IMR-90 (cell line): Measurements from ENCODE around the gene TIAM2. TPM values are rescaled to one million over a fixed set of nuclear protein-coding genes. Genes with fewer than 3 reads are reported as not detected.

ENCODE experiments used
- ATAC-seq: fragments of 200-7000 bp; cut with Tn5 transposase; 2 replicates; pipeline ENCODE4 v1.9.1; 2020; ENCODE audit warnings: low read depth, mild to moderate bottlenecking, moderate library complexity
- BruUV-seq: library from RNA; stranded (reverse); fragments of 400-500 nt; replicated peaks from 2 replicates; lab custom pipeline; 2021; lab: Mats Ljungman, UMichigan
- CTCF ChIA-PET: fragments of 300-600 bp; formaldehyde crosslinking; extraction: SDS; loops from one replicate; lab custom pipeline; 2021; ENCODE audit warnings: antibody characterized with exemption; lab: Yijun Ruan, JAX
- POLR2A ChIA-PET: fragments of 300-600 bp; sonication (Branson Sonifier 250); formaldehyde crosslinking; loops from one replicate; lab custom pipeline; 2022; ENCODE audit warnings: antibody characterized with exemption; ENCODE audit not compliant: unreplicated experiment; lab: Charles Lee
- DNase-seq: peaks from one replicate; pipeline ENCODE4 v3.0.0; 2013
- H2AFZ ChIP-seq: replicated peaks from 2 replicates; pipeline ENCODE3; 2013; ENCODE audit warnings: low read length, mild to moderate bottlenecking; ENCODE audit not compliant: poor library complexity
- H2AK5ac ChIP-seq: 2 replicates; pipeline ENCODE4 v1.6.1; 2013; ENCODE audit warnings: low read depth, low read length, inconsistent platforms
- H2AK9ac ChIP-seq: replicated peaks from 2 replicates; pipeline ENCODE3; 2013; ENCODE audit warnings: mild to moderate bottlenecking, low read depth, low read length, moderate library complexity; ENCODE audit not compliant: poor library complexity
- H2BK120ac ChIP-seq: 2 replicates; pipeline ENCODE4 v1.6.1; 2013; ENCODE audit warnings: low read depth, low read length, inconsistent platforms
- H2BK15ac ChIP-seq: 3 replicates; pipeline ENCODE4 v1.6.1; 2013; ENCODE audit warnings: low read depth, low read length, inconsistent platforms
- H2BK20ac ChIP-seq: 2 replicates; pipeline ENCODE4 v1.6.1; 2013; ENCODE audit warnings: low read depth, mild to moderate bottlenecking, inconsistent platforms, low read length, moderate library complexity
- H2BK5ac ChIP-seq: 2 replicates; pipeline ENCODE4 v1.6.1; 2013; ENCODE audit warnings: mild to moderate bottlenecking, low read depth, low read length, inconsistent platforms; ENCODE audit not compliant: poor library complexity, severe bottlenecking
- H3K14ac ChIP-seq: replicated peaks from 2 replicates; pipeline ENCODE4 v1.6.1; 2013; ENCODE audit warnings: low read depth, low read length, inconsistent platforms
- H3K18ac ChIP-seq: 2 replicates; pipeline ENCODE4 v1.6.1; 2013; ENCODE audit warnings: low read depth, low read length, control low read depth
- H3K23ac ChIP-seq: 2 replicates; pipeline ENCODE4 v1.6.1; 2013; ENCODE audit warnings: low read depth, low read length, inconsistent platforms
- H3K27ac ChIP-seq: 2 replicates; pipeline ENCODE4 v1.5.1; 2013; ENCODE audit warnings: mild to moderate bottlenecking, control low read depth, low read length; ENCODE audit not compliant: insufficient read depth
- H3K27me3 ChIP-seq: 2 replicates; pipeline ENCODE4 v1.6.1; 2013; ENCODE audit warnings: low read length; ENCODE audit not compliant: control insufficient read depth, insufficient read depth
- H3K36me3 ChIP-seq: 2 replicates; pipeline ENCODE4 v1.6.1; 2013; ENCODE audit warnings: low read length, mixed read lengths; ENCODE audit not compliant: control insufficient read depth, insufficient read depth
- H3K4ac ChIP-seq: 2 replicates; pipeline ENCODE4 v1.6.1; 2013; ENCODE audit warnings: low read depth, low read length, inconsistent platforms
- H3K4me1 ChIP-seq: 2 replicates; pipeline ENCODE4 v1.6.1; 2013; ENCODE audit warnings: low read length, mixed read lengths; ENCODE audit not compliant: control insufficient read depth, insufficient read depth
- H3K4me2 ChIP-seq: 2 replicates; pipeline ENCODE4 v1.6.1; 2013; ENCODE audit warnings: low read depth, mild to moderate bottlenecking, control low read depth, low read length, moderate library complexity
- H3K4me3 ChIP-seq: 2 replicates; pipeline ENCODE4 v1.5.1; 2013; ENCODE audit warnings: low read depth, mild to moderate bottlenecking, control low read depth, low read length, moderate library complexity; ENCODE audit not compliant: insufficient read depth
- H3K56ac ChIP-seq: 2 replicates; pipeline ENCODE4 v1.6.1; 2013; ENCODE audit warnings: low read length, inconsistent platforms; ENCODE audit not compliant: insufficient read depth; ENCODE audit errors: extremely low read depth
- H3K79me1 ChIP-seq, 2 experiments: 2 replicates each; pipeline ENCODE4 v1.6.1; 2013; ENCODE audit warnings: low read length in 2 of 2, inconsistent platforms in 1 of 2, low read depth in 1 of 2
- H3K9ac ChIP-seq: 2 replicates; pipeline ENCODE4 v1.6.1; 2013; ENCODE audit warnings: low read depth, low read length, control low read depth
- H3K9me1 ChIP-seq: 2 replicates; pipeline ENCODE4 v1.6.1; 2013; ENCODE audit warnings: low read length, inconsistent platforms; ENCODE audit not compliant: insufficient read depth
- H3K9me3 ChIP-seq: 2 replicates; pipeline ENCODE4 v1.6.1; 2013; ENCODE audit warnings: low read length; ENCODE audit not compliant: control insufficient read depth, insufficient read depth
- H4K20me1 ChIP-seq: 2 replicates; pipeline ENCODE4 v1.6.1; 2013; ENCODE audit warnings: low read length, inconsistent platforms; ENCODE audit not compliant: insufficient read depth
- H4K5ac ChIP-seq: 2 replicates; pipeline ENCODE4 v1.6.1; 2013; ENCODE audit warnings: mild to moderate bottlenecking, low read depth, low read length, control low read depth
- H4K8ac ChIP-seq, 2 experiments: 2 replicates each; pipeline ENCODE4 v1.6.1; 2013; ENCODE audit warnings: low read depth in 2 of 2, low read length in 2 of 2, control low read depth in 1 of 2, inconsistent platforms in 1 of 2
- H4K91ac ChIP-seq: 2 replicates; pipeline ENCODE4 v1.6.1; 2013; ENCODE audit warnings: low read depth, low read length, inconsistent platforms; ENCODE audit not compliant: insufficient read depth
- CEBPB ChIP-seq: IDR thresholded peaks from 2 replicates; pipeline ENCODE4 v1.6.1; 2012; ENCODE audit warnings: low read depth, low read length, improper control_type of control experiment
- CHD1 ChIP-seq: IDR thresholded peaks from 2 replicates; pipeline ENCODE4 v1.6.1; 2012; ENCODE audit warnings: low read depth, low read length, improper control_type of control experiment
- CTCF ChIP-seq: conservative IDR thresholded peaks from 2 replicates; pipeline ENCODE4 v1.5.1; 2012; ENCODE audit warnings: mild to moderate bottlenecking, low read depth, low read length, improper control_type of control experiment
- MAFK ChIP-seq: IDR thresholded peaks from 2 replicates; pipeline ENCODE4 v1.6.1; 2012; ENCODE audit warnings: low read depth, low read length, improper control_type of control experiment
- MAZ ChIP-seq: IDR thresholded peaks from 2 replicates; pipeline ENCODE4 v1.6.1; 2012; ENCODE audit warnings: low read depth, mild to moderate bottlenecking, low read length, improper control_type of control experiment, moderate library complexity, borderline replicate concordance
- NFE2L2 ChIP-seq: fragments of 150-350 bp; IDR thresholded peaks from 2 replicates; pipeline ENCODE4 v1.6.1; 2016; ENCODE audit warnings: low read depth, mild to moderate bottlenecking, low read length
- SMC3 ChIP-seq: fragments of 150-350 bp; IDR thresholded peaks from 2 replicates; pipeline ENCODE4 v1.6.1; 2016; ENCODE audit warnings: low read depth, mild to moderate bottlenecking, antibody characterized with exemption, low read length, moderate library complexity
- USF2 ChIP-seq: fragments of 150-350 bp; IDR thresholded peaks from 2 replicates; pipeline ENCODE4 v1.6.1; 2017; ENCODE audit warnings: mild to moderate bottlenecking, antibody characterized with exemption, low read length, low read depth
- WGBS, 2 experiments: methylation state at CpG; one replicate each; pipeline versions ENCODE4 v1.1.5 to v1.1.7; 2013; ENCODE audit warnings: missing lambda C conversion rate in 2 of 2; ENCODE audit not compliant: insufficient read length in 1 of 2; ENCODE audit errors: extremely low coverage in 2 of 2; 5-methylcytosine and 5-hydroxymethylcytosine counted together
- dilution Hi-C: fragments of 300-500 bp; cut with HindIII; formaldehyde crosslinking; loops from one replicate; pipeline ENCODE4 v1.14.3; 2018; ENCODE audit warnings: low sequenced_read_pairs; ENCODE audit not compliant: unreplicated experiment
- in situ Hi-C: fragments of 300-500 bp; cut with MboI; formaldehyde crosslinking; loops from 3 replicates; pipeline ENCODE4 v1.14.3; 2019; ENCODE audit warnings: low sequenced_read_pairs, inconsistent platforms, mixed read lengths
- intact Hi-C: fragments of 100-400 bp; cut with micrococcal nuclease; formaldehyde crosslinking; loops from 2 replicates; pipeline ENCODE4 v1.10.0; 2022
- polyA plus RNA-seq, 3 experiments: library from polyadenylated mRNA; depleted of rRNA; stranded (reverse); fragments of >200 nt; gene quantifications; 2 replicates each; pipeline ENCODE4 v1.2.3, GENCODE V29; 2012; ENCODE audit warnings: low replicate concordance in 1 of 3
- total RNA-seq: library from RNA; depleted of rRNA; stranded (reverse); fragments of >200 nt; gene quantifications from 2 replicates; pipeline ENCODE4 v1.2.3, GENCODE V29; 2012
- TF ChIP-seq, protein P1 (sequence below): fragments of 150-350 bp; IDR thresholded peaks from 2 replicates; pipeline ENCODE4 v1.6.1; 2016; ENCODE audit warnings: low read depth, mild to moderate bottlenecking, low read length, moderate library complexity, borderline replicate concordance

Gene TIAM2
- total and polyA plus RNA-seq, 2 of the 4 experiments (the other 2 are of a cell fraction), result 3.1 to 4.7 TPM

GRCh38 chr6:155075930-155076695, 81.0 kb downstream of the TIAM2 start:
- no peak overlapping the region for H2BK5ac ChIP-seq
- no peak overlapping the region for H3K56ac ChIP-seq
- H2BK15ac ChIP-seq, result no peak overlapping the region
- no peak overlapping the region for H2AFZ ChIP-seq
- no peak overlapping the region for H2BK20ac ChIP-seq
- H3K4me1 ChIP-seq, result peaks cover 2% of the 10 kb centered on the region; the same call in 1 of the 2 replicates
- ATAC-seq, result no peak
- no peaks in the 10 kb centered on the region for H3K27me3 ChIP-seq
- POLR2A ChIA-PET, result no interaction called here
- no peak overlapping the region for H3K4me2 ChIP-seq
- no peaks in the 10 kb centered on the region for H4K20me1 ChIP-seq
- CTCF ChIA-PET, result interaction anchor here (0.6 kb wide), 1 partner anchor 137 kb away, joined by 3 read pairs; no protein-coding TSS in a partner anchor
- no peak overlapping the region for H4K5ac ChIP-seq
- H3K4ac ChIP-seq, result no peak overlapping the region
- H4K91ac ChIP-seq, result no peak overlapping the region
- in situ Hi-C loops, result no loop called here
- DNase-seq, result no peak
- H3K4me3 ChIP-seq, result no peak overlapping the region
- H3K14ac ChIP-seq, result no peak overlapping the region
- H3K23ac ChIP-seq, result no peak overlapping the region
- TF ChIP-seq NFE2L2, result no peak
- TF ChIP-seq CEBPB, result no peak
- TF ChIP-seq MAFK, result no peak
- TF ChIP-seq, protein P1, sequence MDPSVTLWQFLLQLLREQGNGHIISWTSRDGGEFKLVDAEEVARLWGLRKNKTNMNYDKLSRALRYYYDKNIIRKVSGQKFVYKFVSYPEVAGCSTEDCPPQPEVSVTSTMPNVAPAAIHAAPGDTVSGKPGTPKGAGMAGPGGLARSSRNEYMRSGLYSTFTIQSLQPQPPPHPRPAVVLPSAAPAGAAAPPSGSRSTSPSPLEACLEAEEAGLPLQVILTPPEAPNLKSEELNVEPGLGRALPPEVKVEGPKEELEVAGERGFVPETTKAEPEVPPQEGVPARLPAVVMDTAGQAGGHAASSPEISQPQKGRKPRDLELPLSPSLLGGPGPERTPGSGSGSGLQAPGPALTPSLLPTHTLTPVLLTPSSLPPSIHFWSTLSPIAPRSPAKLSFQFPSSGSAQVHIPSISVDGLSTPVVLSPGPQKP, result no peak
- TF ChIP-seq USF2, result no peak
- no peak for TF ChIP-seq MAZ
- no peak for TF ChIP-seq CHD1
- no peak for TF ChIP-seq CTCF
- TF ChIP-seq SMC3, result no peak
- no peak overlapping the region for H2BK120ac ChIP-seq
- intact Hi-C loops, result no loop called here
- H3K18ac ChIP-seq, result no peak overlapping the region
- no peak overlapping the region for H3K9ac ChIP-seq
- H3K27ac ChIP-seq, result no peak overlapping the region
- dilution Hi-C loops, result no loop called here
- no peaks in the 10 kb centered on the region for H3K9me3 ChIP-seq
- H2AK9ac ChIP-seq, result no peak overlapping the region
- H3K9me1 ChIP-seq, result 0 out of 2 replicates have a peak, but pooled peaks cover 3% of the 10 kb centered on the region
- H4K8ac ChIP-seq, result no peak overlapping the region
- H3K36me3 ChIP-seq, result no peaks in the 10 kb centered on the region
- WGBS, 2 experiments, result 85% methylated on average over 7 of the region's 12 CpGs; no CpG with 5 or more reads in 1 of the 2 experiments
- no peak overlapping the region for H2AK5ac ChIP-seq
- no peaks in the 10 kb centered on the region for H3K79me1 ChIP-seq
- BruUV-seq, result no TSS peak
